Measurements from ENCODE around the gene ZNF738. TPM values are rescaled to one million over a fixed set of nuclear protein-coding genes. Genes with fewer than 3 reads are reported as not detected.
A peak's percentile ranks its signal among the peaks of the same experiment; 100 is the strongest.
"Not testable (repeated sequence)": the region's sequence is repeated elsewhere in the genome, so short reads cannot be mapped to it uniquely, and the experiment has no call there.

Gene ZNF738
- 10 to 100 TPM; 16.9 to 28.2 TPM for total RNA-seq

DNA sequence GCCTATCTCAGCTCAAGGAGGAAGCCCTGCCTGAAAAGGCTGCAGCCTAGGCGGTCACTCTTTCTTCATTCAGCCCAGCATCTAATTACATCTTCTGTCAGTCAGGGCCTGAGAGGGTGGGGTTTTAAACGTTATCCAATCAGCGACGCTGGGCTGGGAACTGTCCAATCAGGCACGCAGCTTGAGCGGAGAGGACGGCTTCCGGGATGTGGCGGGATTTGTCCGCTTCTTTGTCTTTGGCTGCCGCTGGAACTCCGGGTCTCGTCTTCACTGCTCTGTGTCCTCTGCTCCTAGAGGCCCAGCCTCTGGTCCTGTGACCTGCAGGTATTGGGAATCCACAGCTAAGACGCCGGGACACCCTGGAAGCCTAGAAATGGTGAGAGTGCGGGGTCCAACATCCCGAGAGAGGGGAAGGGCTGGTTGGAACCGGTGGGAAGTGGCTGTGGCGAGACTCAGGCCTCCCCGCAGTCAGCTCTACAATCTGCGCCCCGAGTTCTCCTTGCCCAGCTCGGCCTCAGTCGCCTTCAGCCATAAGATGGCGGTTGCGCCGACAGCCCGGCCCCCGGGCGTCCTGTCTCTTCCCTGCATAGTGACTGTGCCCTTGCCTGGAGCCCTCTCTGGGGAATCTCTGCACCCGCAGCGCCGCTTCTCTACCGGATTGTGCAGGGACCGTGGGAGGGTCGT, at the start of gene ZNF738:
ZNF738 (plus strand) TSS at position 233 of the 684 bp plus-strand sequence; CDS start at position 374, 141 bp downstream.
- Mint-ChIP-seq H3K4me1 (ENCODE audit: low read depth) (peaks cover 5% of the 10 kb centered on the region), H3K9me3 (peaks cover 0 to 2% of the 10 kb centered on the region in 2 donors), H3K27ac (peak within 1 kb of the TSS; percentile 98), H3K4me3 (peak within 1 kb of the TSS; percentile 99 to 100), H3K36me3 (ENCODE audit: insufficient read depth in 2 of 2) (peaks cover 16 to 29% of the 10 kb centered on the region in 2 donors), H3K27me3 (ENCODE audit: low read depth) (no peaks in the 10 kb centered on the region)
- peak; percentile 97 to 98 for ATAC-seq (replicated peaks in 1 of 2)
- peak; percentile 86 to 89 for DNase-seq

DNA sequence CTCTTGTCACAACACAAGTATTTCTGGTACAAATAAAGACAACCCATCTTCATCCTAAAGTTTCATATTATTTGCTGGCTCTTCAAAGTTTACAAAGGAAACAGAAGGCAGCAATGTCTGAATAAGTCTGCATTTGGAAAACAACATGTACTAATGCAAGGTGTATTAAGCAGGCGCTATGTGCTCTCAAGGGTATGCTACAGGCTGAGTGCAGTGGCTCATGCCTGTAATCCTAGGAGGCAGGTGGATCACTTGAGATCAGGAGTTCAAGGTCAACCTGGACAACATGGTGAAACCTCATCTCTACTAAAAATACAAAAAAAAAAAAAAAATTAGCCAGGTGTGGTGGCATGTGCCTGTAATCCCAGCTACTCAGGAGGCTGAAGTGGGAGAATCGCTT, 46.0 kb upstream of the ZNF738 start:
- peaks cover 10 to 22% of the 10 kb centered on the region in 2 donors for H3K36me3 Mint-ChIP-seq (ENCODE audit: insufficient read depth in 2 of 2)
- H3K4me3 Mint-ChIP-seq; H3K27ac Mint-ChIP-seq; H3K27me3 Mint-ChIP-seq (ENCODE audit: low read depth); ATAC-seq (replicated peaks in 1 of 2); DNase-seq; H3K9me3 Mint-ChIP-seq: not testable (repeated sequence)
- H3K4me1 Mint-ChIP-seq (ENCODE audit: low read depth) = peaks cover 34% of the 10 kb centered on the region

- Mint-ChIP-seq H3K9me3 (peaks cover 0 to 3% of the 10 kb centered on the region in 2 donors), H3K36me3 (ENCODE audit: insufficient read depth in 2 of 2) (peaks cover 9 to 15% of the 10 kb centered on the region in 2 donors), H3K27me3 (ENCODE audit: low read depth) (no peaks in the 10 kb centered on the region), H3K4me3 (no peak overlapping the region), H3K4me1 (ENCODE audit: low read depth) (peaks cover 24% of the 10 kb centered on the region), H3K27ac (peak overlapping the region; percentile 77)
- ATAC-seq (replicated peaks in 1 of 2) = peak in 1 of 2 donors; percentile 19
- no peak for DNase-seq
Measured at GRCh38 chr19:21314676-21315075, 44.1 kb upstream of the ZNF738 start.

DNA sequence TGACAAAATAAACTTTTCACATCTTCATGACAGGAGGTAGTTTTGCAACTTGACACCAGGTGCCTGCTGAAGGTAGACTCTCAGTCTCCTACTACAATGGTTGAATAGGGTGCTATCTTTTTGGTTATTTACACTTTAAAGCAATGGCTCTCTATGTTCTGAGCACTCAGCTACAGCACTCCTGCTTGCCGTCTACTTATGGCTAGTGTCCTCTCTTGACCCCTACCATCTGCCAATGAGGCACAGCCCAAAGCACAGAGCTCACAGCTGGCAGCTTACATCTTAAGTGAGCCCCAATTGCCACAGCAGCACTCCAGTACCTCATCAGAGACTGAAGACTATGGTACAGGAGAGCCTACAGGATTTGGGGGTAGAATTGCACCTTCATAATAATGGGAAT, 41.0 kb upstream of the ZNF738 start:
- DNase-seq (no peak), ATAC-seq (replicated peaks in 1 of 2) (no peak)
- H3K27ac Mint-ChIP-seq = peak overlapping the region; percentile 33
- H3K36me3 Mint-ChIP-seq (ENCODE audit: insufficient read depth in 2 of 2) = peaks cover 7 to 29% of the 10 kb centered on the region in 2 donors
- peaks cover 0 to under 1% of the 10 kb centered on the region in 2 donors for H3K9me3 Mint-ChIP-seq
- peaks cover 52% of the 10 kb centered on the region for H3K4me1 Mint-ChIP-seq (ENCODE audit: low read depth)
- H3K27me3 Mint-ChIP-seq (ENCODE audit: low read depth) = no peaks in the 10 kb centered on the region
- H3K4me3 Mint-ChIP-seq = no peak overlapping the region

- Mint-ChIP-seq H3K4me3 (peak overlapping the region; percentile 25 to 61), H3K9me3 (peaks cover 3 to 8% of the 10 kb centered on the region in 2 donors), H3K27me3 (ENCODE audit: low read depth) (no peaks in the 10 kb centered on the region), H3K27ac (peak overlapping the region; percentile 44), H3K36me3 (ENCODE audit: insufficient read depth in 2 of 2) (peaks cover 15 to 50% of the 10 kb centered on the region in 2 donors), H3K4me1 (ENCODE audit: low read depth) (peaks cover 64% of the 10 kb centered on the region)
- peak; percentile 36 to 58 for ATAC-seq (replicated peaks in 1 of 2)
- peak in 1 of 2 donors; percentile 17 for DNase-seq
Measured at GRCh38 chr19:21321134-21321533, 37.7 kb upstream of the ZNF738 start.

- H3K9me3 Mint-ChIP-seq = peaks cover 3 to 10% of the 10 kb centered on the region in 2 donors
- H3K4me1 Mint-ChIP-seq (ENCODE audit: low read depth) = peaks cover 71% of the 10 kb centered on the region
- H3K4me3 Mint-ChIP-seq = peak overlapping the region in 1 of 2 donors; percentile 7
- H3K27me3 Mint-ChIP-seq (ENCODE audit: low read depth) = no peaks in the 10 kb centered on the region
- no peak for ATAC-seq (replicated peaks in 1 of 2)
- H3K27ac Mint-ChIP-seq = no peak overlapping the region
- no peak for DNase-seq
- peaks cover 19 to 56% of the 10 kb centered on the region in 2 donors for H3K36me3 Mint-ChIP-seq (ENCODE audit: insufficient read depth in 2 of 2)
Measured at GRCh38 chr19:21321996-21322395, 36.8 kb upstream of the ZNF738 start.

- DNase-seq = no peak
- Mint-ChIP-seq H3K4me3 (no peak overlapping the region), H3K4me1 (ENCODE audit: low read depth) (peaks cover 72% of the 10 kb centered on the region), H3K9me3 (peaks cover 3 to 10% of the 10 kb centered on the region in 2 donors), H3K27ac (no peak overlapping the region), H3K36me3 (ENCODE audit: insufficient read depth in 2 of 2) (peaks cover 19 to 58% of the 10 kb centered on the region in 2 donors), H3K27me3 (ENCODE audit: low read depth) (no peaks in the 10 kb centered on the region)
- ATAC-seq (replicated peaks in 1 of 2) = no peak
Measured at GRCh38 chr19:21322528-21322927, 36.3 kb upstream of the ZNF738 start.

DNA sequence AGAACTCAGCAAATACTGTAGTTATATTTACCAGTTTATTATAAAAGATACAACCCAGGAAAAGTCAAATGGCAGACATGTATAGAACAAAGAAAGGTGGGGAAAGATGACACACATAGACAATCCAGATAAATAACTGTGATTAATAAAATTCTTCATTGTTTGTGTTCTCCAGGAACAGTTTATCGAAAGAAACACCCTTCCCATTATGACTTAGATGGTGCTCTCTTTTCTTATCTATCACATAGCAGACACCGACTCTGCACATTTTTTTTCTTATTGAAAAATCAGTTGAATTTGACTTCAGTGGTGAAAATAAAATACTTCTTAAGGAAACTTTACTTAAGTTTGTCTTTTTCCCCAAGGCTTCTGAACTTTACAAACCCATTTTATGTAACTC, 35.8 kb upstream of the ZNF738 start:
- H3K9me3 Mint-ChIP-seq = peaks cover 3 to 10% of the 10 kb centered on the region in 2 donors
- DNase-seq (no peak), ATAC-seq (replicated peaks in 1 of 2) (no peak)
- H3K36me3 Mint-ChIP-seq (ENCODE audit: insufficient read depth in 2 of 2) = peaks cover 19 to 61% of the 10 kb centered on the region in 2 donors
- peaks cover 75% of the 10 kb centered on the region for H3K4me1 Mint-ChIP-seq (ENCODE audit: low read depth)
- no peak overlapping the region for H3K27ac Mint-ChIP-seq
- no peaks in the 10 kb centered on the region for H3K27me3 Mint-ChIP-seq (ENCODE audit: low read depth)
- H3K4me3 Mint-ChIP-seq = no peak overlapping the region

- peaks cover 68% of the 10 kb centered on the region for H3K4me1 Mint-ChIP-seq (ENCODE audit: low read depth)
- H3K36me3 Mint-ChIP-seq (ENCODE audit: insufficient read depth in 2 of 2) = peaks cover 19 to 48% of the 10 kb centered on the region in 2 donors
Measured at GRCh38 chr19:21326169-21326568, 32.6 kb upstream of the ZNF738 start.

DNA sequence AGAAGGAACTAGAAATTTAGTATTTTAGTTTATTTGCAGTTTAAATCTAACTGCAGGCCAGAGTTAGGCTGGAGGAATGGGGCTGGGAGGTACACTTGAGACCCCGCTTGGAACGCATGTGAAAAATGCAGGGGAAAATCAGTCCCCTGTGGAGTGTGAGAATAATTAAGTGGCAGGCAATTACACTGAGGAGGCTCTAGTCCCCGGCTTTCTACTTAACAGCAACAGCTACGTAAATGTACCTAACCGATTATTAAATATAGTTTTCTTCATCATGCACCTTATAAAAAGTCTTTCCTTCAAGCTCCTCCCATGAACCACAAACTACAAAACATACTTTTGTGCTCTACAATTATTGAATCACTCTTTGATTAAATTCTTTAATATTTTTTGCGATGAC, 30.4 kb upstream of the ZNF738 start:
- ATAC-seq (replicated peaks in 1 of 2) (no peak), DNase-seq (no peak)
- peaks cover 46% of the 10 kb centered on the region for H3K4me1 Mint-ChIP-seq (ENCODE audit: low read depth)
- H3K27me3 Mint-ChIP-seq (ENCODE audit: low read depth) = no peaks in the 10 kb centered on the region
- peak overlapping the region; percentile 99 for H3K27ac Mint-ChIP-seq
- H3K36me3 Mint-ChIP-seq (ENCODE audit: insufficient read depth in 2 of 2) = peaks cover 16 to 43% of the 10 kb centered on the region in 2 donors
- peaks cover 3 to 13% of the 10 kb centered on the region in 2 donors for H3K9me3 Mint-ChIP-seq
- H3K4me3 Mint-ChIP-seq = peak overlapping the region; percentile 96 to 99

More at GRCh38 chr19:21326169-21326568, 32.6 kb upstream of the ZNF738 start:
- DNase-seq = no peak
- H3K27me3 Mint-ChIP-seq (ENCODE audit: low read depth) = no peaks in the 10 kb centered on the region
- H3K27ac Mint-ChIP-seq = no peak overlapping the region
- peak overlapping the region; percentile 10 to 61 for H3K4me3 Mint-ChIP-seq
- no peak for ATAC-seq (replicated peaks in 1 of 2)
- H3K9me3 Mint-ChIP-seq = peaks cover 3 to 13% of the 10 kb centered on the region in 2 donors

DNA sequence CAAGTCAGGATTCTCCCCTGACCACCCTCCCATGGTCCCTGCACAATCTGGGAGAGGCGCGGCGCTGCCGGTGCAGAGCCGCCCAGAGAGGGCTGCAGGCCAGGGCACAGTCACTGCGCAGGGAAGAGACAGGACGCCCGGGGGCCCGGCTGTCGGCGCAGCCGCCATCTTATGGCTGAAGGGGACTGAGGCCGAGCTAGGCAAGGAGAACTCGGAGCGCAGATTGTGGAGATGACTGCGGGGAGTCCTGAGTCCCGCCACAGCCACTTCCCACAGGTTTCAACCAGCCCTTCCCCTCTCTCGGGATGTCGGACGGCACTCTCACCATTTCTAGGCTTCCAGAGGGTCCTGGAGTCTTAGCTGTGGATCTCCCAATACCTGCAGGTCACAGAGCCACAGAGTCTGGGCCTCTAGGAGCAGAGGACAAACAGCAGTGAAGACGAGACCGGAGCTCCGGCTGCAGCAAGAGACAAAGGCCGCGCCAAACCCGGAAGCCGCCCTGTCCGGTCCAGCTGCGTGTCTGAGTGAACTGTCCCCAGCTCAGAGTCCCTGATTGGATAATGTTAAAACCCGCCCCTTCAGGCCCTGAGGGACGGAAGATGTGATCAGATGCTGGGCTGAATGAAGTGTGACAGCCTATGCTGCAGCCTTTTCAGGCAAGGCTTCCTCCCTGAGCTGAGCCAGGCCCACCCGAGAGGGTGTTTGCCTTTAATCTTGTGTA, 29.8 kb upstream of the ZNF738 start, which contains the start of gene ZNF708:
ZNF708 (minus strand) TSS at position 526 of the 721 bp plus-strand sequence; CDS start at position 328, 198 bp downstream.
- peaks cover 16 to 36% of the 10 kb centered on the region in 2 donors for H3K36me3 Mint-ChIP-seq (ENCODE audit: insufficient read depth in 2 of 2)
- peak; percentile 81 to 82 for DNase-seq
- peak within 1 kb of the TSS; percentile 99 for H3K27ac Mint-ChIP-seq
- peaks cover 3 to 13% of the 10 kb centered on the region in 2 donors for H3K9me3 Mint-ChIP-seq
- H3K4me3 Mint-ChIP-seq = peak within 1 kb of the TSS; percentile 96 to 99
- peaks cover 40% of the 10 kb centered on the region for H3K4me1 Mint-ChIP-seq (ENCODE audit: low read depth)
- H3K27me3 Mint-ChIP-seq (ENCODE audit: low read depth) = no peaks in the 10 kb centered on the region
- ATAC-seq (replicated peaks in 1 of 2) = peak; percentile 99 to 100

- Mint-ChIP-seq H3K36me3 (ENCODE audit: insufficient read depth in 2 of 2) (peaks cover 7 to 24% of the 10 kb centered on the region in 2 donors), H3K4me3 (no peak overlapping the region), H3K27ac (no peak overlapping the region), H3K9me3 (peaks cover 3 to 13% of the 10 kb centered on the region in 2 donors), H3K4me1 (ENCODE audit: low read depth) (no peaks in the 10 kb centered on the region), H3K27me3 (ENCODE audit: low read depth) (no peaks in the 10 kb centered on the region)
- DNase-seq = no peak
- no peak for ATAC-seq (replicated peaks in 1 of 2)
Measured at GRCh38 chr19:21335721-21336120, 23.1 kb upstream of the ZNF738 start.

DNA sequence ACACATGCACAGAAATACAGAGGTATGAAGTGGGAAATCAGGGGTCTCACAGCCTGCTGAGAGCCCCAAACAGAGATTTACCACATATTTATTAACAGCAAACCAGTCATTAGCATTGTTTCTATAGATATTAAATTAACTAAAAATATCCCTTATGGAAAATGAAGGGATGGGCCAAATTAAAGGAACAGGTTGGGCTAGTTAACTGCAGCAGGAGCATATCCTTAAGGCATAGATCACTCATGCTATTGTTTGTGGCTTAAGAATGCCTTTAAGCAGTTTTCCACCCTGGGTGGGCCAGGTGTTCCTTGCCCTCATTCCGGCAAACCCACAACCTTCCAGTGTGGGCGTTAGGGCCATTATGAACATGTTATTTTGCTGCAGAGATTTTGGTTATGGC, 14.0 kb upstream of the ZNF738 start:
- H3K27me3 Mint-ChIP-seq (ENCODE audit: low read depth); H3K4me1 Mint-ChIP-seq (ENCODE audit: low read depth); H3K36me3 Mint-ChIP-seq (ENCODE audit: insufficient read depth in 2 of 2); H3K27ac Mint-ChIP-seq; H3K9me3 Mint-ChIP-seq; H3K4me3 Mint-ChIP-seq; ATAC-seq (replicated peaks in 1 of 2); DNase-seq: not testable (repeated sequence)

All from activated T-cell treated with anti-CD3 and anti-CD28 coated beads, Interleukin-2, amount 50 U/mL, for 72 hours (primary cell).